ENCODE results near the gene CCDC121.

The CCDC121 gene

GRCh38 chr2:27645197-27645596 lies 16.4 kb upstream of the CCDC121 start:
- Histone ChIP-seq H3K27ac (no peak overlapping the region), H3K9me3 (no peaks in the 10 kb centered on the region), H3K4me3 (no peak overlapping the region), H3K36me3 (peaks cover 72 to 92% (median 85%) of the 10 kb centered on the region in 3 donors), H3K4me1 (no peaks in the 10 kb centered on the region), H3K27me3 (no peaks in the 10 kb centered on the region)
- TF ChIP-seq CTCF (IDR thresholded peaks at IDR 0.05): no peak
- DNase-seq: no peak
- intact Hi-C loops (cut with DNase I; ENCODE audit: low total_unique reads): no loop called here

GRCh38 chr2:27640722-27641245 lies 12.0 kb upstream of the CCDC121 start:
- no peaks in the 10 kb centered on the region for H3K4me1 ChIP-seq
- DNase-seq: no peak
- no peak for TF ChIP-seq CTCF (IDR thresholded peaks at IDR 0.05)
- intact Hi-C loops (cut with DNase I; ENCODE audit: low total_unique reads): no loop called here
- no peak overlapping the region for H3K27ac ChIP-seq
- peaks cover 75 to 92% (median 83%) of the 10 kb centered on the region in 3 donors for H3K36me3 ChIP-seq
- no peak overlapping the region for H3K4me3 ChIP-seq
- H3K9me3 ChIP-seq: no peaks in the 10 kb centered on the region
- H3K27me3 ChIP-seq: no peaks in the 10 kb centered on the region

- no peak for DNase-seq
- no peaks in the 10 kb centered on the region for H3K9me3 ChIP-seq
- peaks cover 77 to 95% (median 89%) of the 10 kb centered on the region in 3 donors for H3K36me3 ChIP-seq
- intact Hi-C loops (cut with DNase I; ENCODE audit: low total_unique reads): no loop called here
- no peaks in the 10 kb centered on the region for H3K4me1 ChIP-seq
- no peak overlapping the region for H3K4me3 ChIP-seq
- H3K27me3 ChIP-seq: no peaks in the 10 kb centered on the region
- TF ChIP-seq CTCF (IDR thresholded peaks at IDR 0.05): no peak
- H3K27ac ChIP-seq: no peak overlapping the region
Measured at GRCh38 chr2:27638709-27639108, 9.9 kb upstream of the CCDC121 start.

GRCh38 chr2:27638037-27638637 lies 9.3 kb upstream of the CCDC121 start:
- no peaks in the 10 kb centered on the region for H3K9me3 ChIP-seq
- DNase-seq: no peak
- H3K36me3 ChIP-seq: peaks cover 77 to 95% (median 90%) of the 10 kb centered on the region in 3 donors
- H3K27me3 ChIP-seq: no peaks in the 10 kb centered on the region
- H3K27ac ChIP-seq: no peak overlapping the region
- TF ChIP-seq CTCF (IDR thresholded peaks at IDR 0.05): no peak
- no peak overlapping the region for H3K4me3 ChIP-seq
- no peaks in the 10 kb centered on the region for H3K4me1 ChIP-seq
- intact Hi-C loops (cut with DNase I; ENCODE audit: low total_unique reads): no loop called here

GRCh38 chr2:27636766-27637165 lies 8.0 kb upstream of the CCDC121 start:
- Histone ChIP-seq H3K27ac (no peak overlapping the region), H3K4me1 (no peaks in the 10 kb centered on the region), H3K27me3 (no peaks in the 10 kb centered on the region), H3K4me3 (no peak overlapping the region), H3K9me3 (no peaks in the 10 kb centered on the region), H3K36me3 (peaks cover 70 to 94% (median 93%) of the 10 kb centered on the region in 3 donors)
- intact Hi-C loops (cut with DNase I; ENCODE audit: low total_unique reads): no loop called here
- no peak for DNase-seq
- no peak for TF ChIP-seq CTCF (IDR thresholded peaks at IDR 0.05)

All from tibial artery (tissue), 4 donors.